Measurements from ENCODE around the gene THAP4. TPM values are rescaled to one million over a fixed set of nuclear protein-coding genes. Genes with fewer than 3 reads are reported as not detected.

Gene THAP4
- polyA plus RNA-seq, 3 donors: 38.4 to 51.2 (median 41.2) TPM

DNA sequence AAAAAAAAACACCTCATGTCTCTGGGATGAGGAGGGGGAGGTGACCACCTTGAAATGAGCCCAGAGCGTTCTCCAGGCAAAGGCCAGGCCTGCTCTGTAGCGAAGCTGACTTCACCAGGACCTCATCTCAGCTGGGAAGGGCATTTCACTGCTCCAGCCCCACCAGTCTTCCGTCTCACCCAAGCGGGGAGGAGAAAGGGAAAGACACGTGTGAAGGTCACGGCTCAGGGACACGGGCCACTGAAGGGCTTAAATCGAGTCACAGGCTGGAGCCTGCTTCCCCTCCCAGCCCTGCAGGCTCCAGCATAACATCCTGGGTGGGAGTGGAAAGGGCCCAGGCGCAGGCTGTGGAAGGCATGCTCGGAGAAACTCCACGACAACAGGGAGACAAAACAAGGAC is 18.1 kb downstream of the THAP4 start:
- no peak overlapping the region for H3K27ac ChIP-seq (ENCODE audit: low read depth, low read length)
- WGBS, 3 donors: 76 to 92% (median 88%) methylated on average over 11 of the region's 11 CpGs

DNA sequence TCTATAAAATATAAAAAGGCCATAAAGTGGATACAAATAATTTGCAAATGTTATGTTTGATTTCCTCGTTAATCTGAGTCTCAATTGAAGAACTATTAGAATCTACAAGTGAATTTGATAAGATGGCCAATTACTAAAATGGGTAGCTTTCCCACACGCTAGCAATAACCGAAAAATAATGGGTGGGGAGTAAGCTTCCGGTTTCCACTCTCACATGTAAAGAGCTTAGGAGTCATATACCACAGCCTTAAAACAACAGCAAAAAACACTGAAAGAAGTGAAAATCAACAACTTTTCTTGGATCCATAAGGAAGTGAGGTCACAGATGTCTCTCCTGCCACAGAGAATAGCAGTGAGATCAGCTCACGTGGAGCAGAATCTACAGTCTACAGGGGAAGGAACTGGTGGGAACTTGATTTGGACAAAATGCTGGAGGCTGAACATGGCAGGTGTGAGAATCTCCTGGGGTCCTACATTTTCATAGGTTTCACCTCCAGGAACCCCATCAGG is 18.6 kb downstream of the THAP4 start:
- 69 to 91% (median 77%) methylated on average over 5 of the region's 5 CpGs for WGBS, 3 donors
- H3K27ac ChIP-seq (ENCODE audit: low read depth, low read length): no peak overlapping the region

GRCh38 chr2:241617431-241618154 is 19.4 kb downstream of the THAP4 start:
- no peak overlapping the region for H3K27ac ChIP-seq (ENCODE audit: low read depth, low read length)
- whole genome bisulfite sequencing, 3 donors: 42 to 53% (median 43%) methylated on average over 15 of the region's 15 CpGs

DNA sequence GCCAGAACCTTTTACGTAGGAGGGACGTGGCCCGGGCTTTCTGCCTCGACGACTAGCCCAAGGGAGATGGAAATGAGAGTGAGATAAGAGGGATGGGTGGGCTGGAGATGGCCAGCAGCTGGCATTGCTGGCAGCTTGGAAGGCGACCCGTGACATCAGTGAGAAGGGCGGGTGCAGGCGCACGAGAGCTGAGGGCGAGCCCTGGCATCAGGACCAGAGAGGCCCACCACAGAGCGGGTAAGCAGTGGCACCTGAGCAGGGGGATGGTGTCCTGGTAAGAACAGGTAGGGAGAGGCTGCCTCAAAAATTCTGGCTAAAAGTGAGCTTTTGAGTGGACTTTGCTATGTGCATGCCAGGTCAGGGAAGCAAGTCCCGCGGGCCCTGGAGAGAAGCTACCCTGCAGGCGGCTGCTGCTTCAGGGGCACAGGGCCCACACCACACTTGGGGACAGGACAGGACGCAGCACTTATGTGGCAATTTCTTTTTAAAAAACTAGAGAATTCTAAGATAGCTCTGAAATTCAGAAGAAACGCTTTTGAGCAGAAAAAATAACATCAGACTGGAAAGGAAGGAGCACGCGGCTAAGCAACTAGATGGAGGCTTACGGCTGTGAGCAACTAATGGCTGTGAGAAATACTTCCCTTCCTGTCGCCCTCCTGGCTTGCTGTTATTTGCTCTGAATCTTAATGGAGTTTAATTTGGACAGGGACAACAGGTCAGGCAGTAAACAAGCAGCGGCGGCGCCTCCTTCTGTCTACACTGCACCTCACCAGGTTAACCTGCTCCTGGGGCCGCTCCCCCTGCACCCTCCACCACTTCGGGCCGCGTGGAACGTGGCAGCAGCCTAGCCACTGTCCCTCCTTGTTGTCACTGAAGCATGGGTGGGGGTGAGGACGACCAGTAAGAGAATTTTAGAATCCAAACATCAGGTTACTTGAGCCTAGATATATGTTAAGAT is 20.5 kb downstream of the THAP4 start:
- 83 to 89% (median 87%) methylated on average over 30 of the region's 30 CpGs for WGBS, 3 donors

DNA sequence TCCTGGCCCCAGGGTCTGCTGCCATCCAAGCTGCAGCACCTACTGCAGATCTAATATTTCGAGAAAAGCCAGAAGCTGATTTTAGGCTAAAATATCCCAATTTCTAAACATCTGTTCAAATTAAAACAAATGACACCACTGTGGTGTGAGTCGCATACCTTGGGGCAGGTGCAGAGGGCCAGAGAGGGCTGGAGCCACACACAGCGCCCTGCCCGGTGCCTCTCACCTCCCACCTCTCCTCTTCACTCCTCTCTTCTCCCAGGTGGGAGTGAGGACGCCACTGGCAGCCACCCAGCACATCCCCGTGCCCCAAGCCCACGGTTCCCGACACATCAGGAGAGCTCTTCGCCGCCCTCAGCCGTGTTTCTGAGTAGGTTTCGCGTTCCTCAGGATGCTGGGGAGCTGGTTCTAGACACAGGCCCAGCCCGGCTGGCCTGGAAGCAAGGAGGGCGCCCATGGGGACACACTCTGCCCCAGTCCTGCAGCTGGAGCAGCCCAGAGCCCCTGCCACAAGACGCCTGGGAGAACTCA is 21.4 kb downstream of the THAP4 start:
- no peak overlapping the region for H3K27ac ChIP-seq (ENCODE audit: low read depth, low read length)
- WGBS, 3 donors: 87 to 93% (median 93%) methylated on average over 16 of the region's 16 CpGs

More for the DNA sequence above, 20.5 kb downstream of the THAP4 start:
- H3K27ac ChIP-seq (ENCODE audit: low read depth, low read length): no peak overlapping the region

- WGBS, 3 donors: 76 to 87% (median 85%) methylated on average over 11 of the region's 11 CpGs
- H3K27ac ChIP-seq (ENCODE audit: low read depth, low read length): no peak overlapping the region
Observed at GRCh38 chr2:241615041-241615440, 21.9 kb downstream of the THAP4 start.

DNA sequence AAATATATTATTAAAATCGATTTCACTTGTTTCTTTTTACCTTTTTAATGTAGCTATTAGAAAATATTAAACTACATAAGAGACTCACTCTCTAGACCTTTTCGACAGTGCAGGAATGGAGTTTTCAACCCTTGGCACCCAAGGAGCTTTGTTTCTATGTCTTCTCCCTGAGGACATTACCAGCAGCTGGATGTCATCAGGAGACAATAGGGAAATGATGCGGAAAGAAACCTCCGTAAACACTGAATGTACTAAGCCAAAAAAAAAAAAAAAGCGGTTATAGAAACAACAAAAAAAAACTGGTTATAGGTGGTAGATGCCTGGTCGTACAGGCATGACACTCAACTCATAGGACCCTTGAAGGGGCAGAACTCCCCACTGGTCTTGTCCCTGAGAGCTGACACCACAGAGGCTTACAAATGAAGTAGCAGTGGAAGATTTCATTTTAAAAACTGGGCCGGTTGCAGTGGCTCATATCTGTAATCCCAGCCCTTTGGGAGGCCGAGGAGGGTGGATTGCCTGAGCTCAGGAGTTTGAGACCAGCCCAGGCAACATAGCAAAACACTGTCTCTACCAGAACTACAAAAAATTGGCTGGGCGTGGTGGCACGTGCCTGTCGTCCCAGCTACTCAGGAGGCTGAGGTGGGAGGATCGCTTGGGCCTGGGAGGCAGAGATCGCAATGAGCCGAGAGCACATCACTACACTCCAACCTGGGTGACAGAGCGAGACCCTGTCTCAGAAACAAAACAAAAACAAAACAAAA is 23.8 kb downstream of the THAP4 start:
- H3K27ac ChIP-seq (ENCODE audit: low read depth, low read length): no peak overlapping the region
- WGBS, 3 donors: 59 to 78% (median 69%) methylated on average over 15 of the region's 15 CpGs

GRCh38 chr2:241612156-241613016 is 24.6 kb downstream of the THAP4 start:
- no peak overlapping the region for H3K27ac ChIP-seq (ENCODE audit: low read depth, low read length)
- 78 to 84% (median 84%) methylated on average over 20 of the region's 20 CpGs for WGBS, 3 donors

DNA sequence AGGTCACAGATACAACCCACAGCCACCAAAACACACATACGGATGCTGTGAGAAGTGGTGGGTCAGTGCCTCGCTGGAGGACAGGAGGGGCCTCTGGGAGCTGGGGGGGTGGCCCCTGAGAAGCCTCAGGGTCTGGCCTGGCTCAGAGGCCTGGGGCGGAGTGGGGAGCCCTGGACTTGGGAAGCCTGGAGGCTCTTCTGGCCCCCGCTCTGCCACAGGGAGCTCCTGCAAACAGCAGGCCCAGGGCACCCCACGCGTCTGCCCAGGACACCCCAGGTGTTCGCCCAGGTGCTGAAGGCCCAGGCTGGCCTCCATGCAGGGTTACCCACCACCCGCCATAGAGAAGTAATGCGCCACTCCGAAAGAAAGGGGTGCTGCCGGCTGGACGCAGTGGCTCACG is 25.9 kb downstream of the THAP4 start:
- H3K27ac ChIP-seq (ENCODE audit: low read depth, low read length): no peak overlapping the region
- WGBS, 3 donors: 94 to 97% (median 96%) methylated on average over 13 of the region's 13 CpGs

GRCh38 chr2:241609859-241610793 is 26.8 kb downstream of the THAP4 start:
- 5 to 9% (median 7%) methylated on average over 59 to 76 of the region's 76 CpGs for WGBS, 3 donors

DNA sequence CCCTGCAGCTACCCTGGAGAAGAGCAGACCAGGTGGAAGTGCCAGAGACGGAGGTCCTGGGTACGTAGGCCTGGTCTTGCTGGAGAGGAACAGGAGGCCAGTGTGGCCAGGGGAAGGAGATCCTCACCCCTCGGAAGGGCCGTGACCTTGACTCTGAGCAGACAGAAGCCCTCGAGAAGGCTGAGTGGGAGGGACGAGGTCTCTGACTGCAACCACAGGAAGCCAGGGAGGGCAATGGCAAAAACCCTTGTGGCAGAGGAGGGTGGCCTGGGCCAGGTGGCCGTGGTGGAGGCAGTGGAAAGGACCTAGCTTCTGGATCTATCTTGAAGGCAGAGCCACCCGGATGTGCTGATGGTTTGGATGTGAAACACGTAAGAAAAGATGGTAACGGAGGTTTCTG is 28.1 kb downstream of the THAP4 start:
- 77 to 86% (median 80%) methylated on average over 10 of the region's 10 CpGs for WGBS, 3 donors

More at GRCh38 chr2:241609859-241610793, 26.8 kb downstream of the THAP4 start:
- H3K27ac ChIP-seq (ENCODE audit: low read depth, low read length): peak overlapping the region; percentile 62

GRCh38 chr2:241607162-241607885 is 29.6 kb downstream of the THAP4 start:
- WGBS, 3 donors: 95 to 97% (median 96%) methylated on average over 20 to 27 of the region's 27 CpGs
- no peak overlapping the region for H3K27ac ChIP-seq (ENCODE audit: low read depth, low read length)

More for the DNA sequence above, 28.1 kb downstream of the THAP4 start:
- no peak overlapping the region for H3K27ac ChIP-seq (ENCODE audit: low read depth, low read length)

DNA sequence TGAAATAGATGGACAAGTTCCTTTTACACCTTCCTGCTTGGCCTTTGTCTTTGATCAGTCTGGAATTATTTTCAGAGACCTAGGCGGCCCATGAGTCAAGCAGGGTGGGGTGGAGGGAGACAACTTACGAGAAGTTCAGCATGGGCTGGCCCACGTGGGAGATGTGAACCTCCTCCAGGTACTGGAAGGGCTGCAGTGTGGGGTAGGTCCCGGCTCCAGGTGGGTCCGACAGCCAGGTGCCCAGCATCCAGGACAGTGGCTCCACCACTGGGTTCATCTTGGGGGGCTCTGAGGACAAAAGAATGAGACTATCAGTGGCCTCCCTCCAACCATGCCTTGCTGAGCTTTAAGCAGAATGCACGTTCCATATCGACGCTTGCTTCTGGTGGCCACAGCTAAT is 30.8 kb downstream of the THAP4 start:
- no peak overlapping the region for H3K27ac ChIP-seq (ENCODE audit: low read depth, low read length)
- 93 to 97% (median 97%) methylated on average over 8 of the region's 8 CpGs for WGBS, 3 donors

- H3K27ac ChIP-seq (ENCODE audit: low read depth, low read length): no peak overlapping the region
- WGBS, 3 donors: 68 to 91% (median 90%) methylated on average over 5 of the region's 5 CpGs
Observed at GRCh38 chr2:241603686-241604085, 33.3 kb downstream of the THAP4 start.

DNA sequence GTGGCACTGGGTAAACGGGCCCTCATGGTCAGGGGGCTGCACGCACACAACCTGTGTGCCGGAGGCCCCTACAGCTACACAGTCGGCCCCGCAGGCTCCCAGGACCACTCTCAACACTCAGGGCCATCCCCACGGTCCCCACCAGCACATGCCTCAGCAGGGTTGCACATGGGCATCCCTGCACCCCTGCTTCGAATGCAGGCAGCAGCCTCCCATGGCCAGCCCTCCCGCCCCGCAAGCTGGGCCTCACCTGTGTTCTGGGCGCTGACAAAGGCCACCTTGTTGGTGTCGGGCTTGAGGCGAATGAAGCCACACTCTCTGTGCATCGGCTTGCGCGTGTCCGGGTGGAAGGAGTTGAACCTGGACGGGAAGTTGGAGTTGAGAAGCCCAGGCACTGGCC is 34.2 kb downstream of the THAP4 start:
- no peak overlapping the region for H3K27ac ChIP-seq (ENCODE audit: low read depth, low read length)
- 94 to 99% (median 97%) methylated on average over 17 of the region's 17 CpGs for WGBS, 3 donors

- WGBS, 3 donors: 89 to 93% (median 91%) methylated on average over 13 of the region's 13 CpGs
- H3K27ac ChIP-seq (ENCODE audit: low read depth, low read length): no peak overlapping the region
Observed at GRCh38 chr2:241601841-241602240, 35.1 kb downstream of the THAP4 start.
